CMK (cell line): ENCODE data around the gene MOB3A.
"Not testable (repeated sequence)": the region's sequence is repeated elsewhere in the genome, so short reads cannot be mapped to it uniquely, and the experiment has no call there.

ENCODE experiments used
- DNase-seq: peaks from one replicate; pipeline ENCODE4 v3.0.0-alpha.2; 2010; ENCODE audit warnings: low read depth

MOB3A gene

GRCh38 chr19:2045501-2046045, 50.6 kb downstream of the MOB3A start:
- no peak for DNase-seq

DNA sequence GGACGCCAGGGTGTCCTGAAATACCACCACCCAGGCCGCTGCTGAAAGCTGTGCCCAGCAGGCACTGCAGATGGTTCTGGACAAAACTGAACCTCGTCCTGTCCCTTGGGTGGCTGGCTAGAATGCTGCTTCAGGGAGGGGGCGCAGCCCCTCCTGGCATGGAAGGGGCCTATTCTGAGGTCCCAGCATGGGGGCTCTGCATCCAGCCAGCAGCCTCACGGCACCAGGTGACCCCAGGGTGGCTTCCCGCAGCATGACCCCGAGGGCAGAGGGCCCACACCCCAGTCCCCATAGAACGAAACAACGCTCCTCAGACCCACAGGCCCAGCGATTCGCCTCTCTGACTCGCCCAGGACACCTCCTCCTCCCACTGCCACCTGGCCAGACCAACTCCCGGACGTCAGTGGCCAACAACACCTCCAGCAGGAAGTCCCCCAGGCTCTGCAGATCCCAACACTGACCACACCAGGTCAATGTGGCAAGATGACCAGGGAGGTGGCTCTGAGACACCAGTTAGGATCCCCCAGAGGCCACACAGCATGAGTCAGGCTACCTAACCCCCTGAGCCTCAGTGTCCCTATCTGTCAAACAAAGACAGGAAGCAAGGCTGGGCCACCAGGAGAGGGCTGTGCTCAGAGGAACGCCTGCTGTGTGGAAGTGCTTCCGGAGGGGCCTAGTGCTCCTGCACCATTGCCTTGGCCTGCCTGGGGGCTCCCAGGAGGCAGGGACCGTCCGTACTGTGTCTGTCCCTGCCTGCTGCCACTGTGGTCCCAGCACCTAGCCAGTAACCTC, 51.2 kb downstream of the MOB3A start:
- no peak for DNase-seq

- no peak for DNase-seq
Measured at GRCh38 chr19:2043961-2044708, 52.0 kb downstream of the MOB3A start.

- DNase-seq = no peak
Measured at GRCh38 chr19:2043251-2043641, 52.9 kb downstream of the MOB3A start.

- peak; percentile 32 for DNase-seq
Measured at GRCh38 chr19:2042485-2043250, 53.5 kb downstream of the MOB3A start.

DNA sequence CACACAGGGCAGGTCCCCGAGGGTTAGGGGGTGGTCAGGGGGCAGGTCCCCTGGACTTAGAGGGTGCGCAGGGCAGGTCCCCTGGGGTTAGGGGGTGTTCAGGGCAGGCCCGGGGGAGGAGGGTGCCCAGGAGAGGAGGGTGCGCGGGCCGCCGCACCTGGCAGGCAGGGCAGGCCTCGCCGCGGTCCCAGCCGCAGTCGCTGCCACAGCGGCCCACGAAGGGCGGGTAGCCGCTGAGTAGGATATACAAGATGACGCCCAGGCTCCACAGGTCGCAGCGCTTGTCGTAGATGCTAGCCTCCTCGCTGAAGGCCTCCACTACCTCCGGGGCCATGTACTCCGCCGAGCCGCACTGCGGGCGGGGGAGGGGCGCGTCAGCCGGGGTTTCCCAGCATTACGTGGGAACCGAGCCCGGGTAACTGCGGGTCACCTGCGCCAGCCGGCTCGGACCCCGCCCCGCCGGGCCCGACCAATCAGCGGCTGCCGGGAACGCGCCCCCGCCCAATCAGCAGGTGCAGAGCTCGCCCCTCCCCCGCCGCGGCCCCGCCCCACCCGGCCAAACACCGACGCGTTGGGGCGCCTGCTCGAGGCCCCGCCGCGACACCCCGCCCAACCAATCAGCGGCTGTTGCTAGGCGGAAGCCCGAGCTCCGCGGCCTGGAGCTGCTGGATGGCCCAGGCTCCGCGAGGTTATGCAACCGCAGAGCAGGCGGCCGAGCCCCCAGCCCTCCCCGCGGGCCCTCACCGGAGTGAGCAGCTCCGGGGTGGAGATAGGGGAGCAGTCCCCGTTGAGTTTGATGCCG, 54.2 kb downstream of the MOB3A start:
- DNase-seq = peak; percentile 82

- no peak for DNase-seq
Measured at GRCh38 chr19:2041433-2041682, 54.8 kb downstream of the MOB3A start.

DNA sequence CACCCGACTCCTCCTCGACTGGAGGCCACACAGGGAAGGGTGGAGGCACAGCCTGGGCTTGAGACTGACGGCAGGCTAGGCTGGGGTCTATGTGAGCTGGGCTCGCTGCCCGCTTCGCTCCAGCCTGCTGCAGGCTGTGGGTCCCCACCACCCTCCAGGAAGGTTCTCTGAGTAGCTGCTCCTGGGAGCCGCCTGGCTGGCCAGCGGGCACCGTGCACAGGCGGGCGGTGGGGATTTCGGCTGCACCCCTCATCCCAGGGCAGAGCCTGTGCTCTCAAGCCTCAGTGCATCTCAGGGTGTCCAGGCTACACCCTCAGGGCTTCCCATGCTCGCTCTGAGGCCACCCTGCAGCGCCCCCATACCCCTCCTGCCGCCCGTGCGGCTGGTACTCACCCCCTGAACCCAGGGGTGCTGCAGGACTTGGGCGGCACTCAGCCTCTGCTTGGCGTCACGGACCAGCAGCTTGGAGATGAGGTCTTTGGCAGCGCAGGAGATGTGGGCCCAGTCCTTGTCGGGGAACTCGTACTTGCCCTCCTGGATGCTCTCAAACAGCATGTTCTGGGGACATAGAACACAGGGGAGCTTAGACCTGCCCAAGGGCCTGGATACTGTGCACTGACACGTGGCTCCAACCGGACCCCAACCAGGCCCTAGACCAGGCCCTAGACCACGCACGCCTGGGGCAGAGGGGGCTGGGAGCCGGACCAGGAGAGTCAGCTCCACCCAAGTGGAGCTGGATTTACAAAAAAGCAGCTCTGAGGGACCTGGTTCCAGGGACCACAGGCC, 55.3 kb downstream of the MOB3A start:
- peak; percentile 17 for DNase-seq

DNA sequence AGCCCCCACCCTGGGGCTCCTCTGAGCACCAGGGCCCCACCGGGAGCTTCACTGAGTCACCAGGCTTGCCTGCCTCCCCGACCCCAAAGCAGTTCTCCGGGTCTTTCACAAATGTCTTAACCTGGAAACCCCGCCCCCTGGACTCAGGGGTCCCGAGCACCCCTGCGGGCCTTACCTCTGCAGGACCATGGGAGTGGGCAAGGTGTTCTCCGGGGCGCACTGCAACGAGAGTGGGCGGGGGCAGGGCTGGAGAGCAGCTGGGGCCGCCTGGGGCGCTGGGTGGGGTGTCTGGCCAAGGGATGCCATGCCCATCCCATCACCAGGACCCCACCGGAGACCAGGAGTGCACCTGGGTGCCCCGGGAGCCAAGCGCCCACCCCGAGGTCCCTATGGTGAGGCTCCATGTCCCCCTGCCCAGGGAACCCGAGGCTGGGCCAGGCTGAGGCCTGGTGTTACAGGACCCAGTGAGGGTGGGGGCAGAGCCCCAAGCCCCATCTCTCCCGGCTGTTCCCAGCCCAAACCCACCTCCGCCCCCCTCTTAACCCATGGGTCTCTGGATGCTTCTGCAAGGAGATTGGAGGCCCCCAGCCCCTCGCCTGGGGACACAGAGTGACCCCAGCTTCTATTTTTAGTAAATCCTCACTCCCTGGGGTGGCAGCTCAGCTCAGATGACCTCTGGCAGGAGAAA, 56.0 kb downstream of the MOB3A start:
- peak; percentile 15 for DNase-seq

DNA sequence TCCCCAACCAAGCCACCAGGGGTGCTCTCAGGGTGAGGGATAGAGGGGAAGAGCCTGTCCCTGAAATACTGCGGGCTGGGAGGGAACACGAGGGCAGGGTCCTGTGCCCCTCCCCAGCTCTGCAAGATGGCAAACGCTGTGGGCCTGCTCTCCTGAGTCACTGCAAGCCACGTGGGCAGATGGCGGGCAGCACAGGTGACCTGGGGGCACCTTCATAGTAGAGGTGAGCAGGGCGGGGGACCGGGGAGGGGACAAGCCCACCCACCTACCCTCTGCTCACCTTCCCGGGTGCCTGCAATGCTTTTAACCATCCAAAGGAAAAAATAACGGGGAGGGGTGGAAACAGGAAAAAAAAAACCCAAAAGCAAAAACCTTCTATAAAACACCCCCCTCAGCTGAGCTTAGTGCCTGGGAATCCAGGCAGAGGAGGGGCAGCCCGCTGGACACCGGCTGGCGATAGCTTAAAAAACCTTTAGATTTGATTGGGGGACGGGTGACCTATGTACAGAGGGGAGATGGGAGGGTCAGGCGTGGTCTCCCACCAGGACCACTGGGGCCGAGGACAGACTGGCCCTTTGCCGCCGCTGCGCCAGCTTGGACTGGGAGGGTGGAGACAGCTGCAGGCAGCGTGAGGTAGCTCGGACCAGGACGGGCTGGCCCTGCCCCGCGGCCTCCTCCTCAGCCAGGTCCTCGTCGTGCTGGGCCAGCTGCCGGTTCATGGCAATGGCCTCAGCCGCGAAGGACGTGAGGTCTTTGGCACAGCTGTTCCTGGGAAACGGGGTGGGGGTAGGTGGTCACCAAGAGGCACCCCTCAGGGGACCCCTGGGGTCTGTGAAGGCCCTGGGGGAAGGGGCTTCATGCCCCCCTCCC, 56.8 kb downstream of the MOB3A start:
- peak; percentile 21 for DNase-seq

DNA sequence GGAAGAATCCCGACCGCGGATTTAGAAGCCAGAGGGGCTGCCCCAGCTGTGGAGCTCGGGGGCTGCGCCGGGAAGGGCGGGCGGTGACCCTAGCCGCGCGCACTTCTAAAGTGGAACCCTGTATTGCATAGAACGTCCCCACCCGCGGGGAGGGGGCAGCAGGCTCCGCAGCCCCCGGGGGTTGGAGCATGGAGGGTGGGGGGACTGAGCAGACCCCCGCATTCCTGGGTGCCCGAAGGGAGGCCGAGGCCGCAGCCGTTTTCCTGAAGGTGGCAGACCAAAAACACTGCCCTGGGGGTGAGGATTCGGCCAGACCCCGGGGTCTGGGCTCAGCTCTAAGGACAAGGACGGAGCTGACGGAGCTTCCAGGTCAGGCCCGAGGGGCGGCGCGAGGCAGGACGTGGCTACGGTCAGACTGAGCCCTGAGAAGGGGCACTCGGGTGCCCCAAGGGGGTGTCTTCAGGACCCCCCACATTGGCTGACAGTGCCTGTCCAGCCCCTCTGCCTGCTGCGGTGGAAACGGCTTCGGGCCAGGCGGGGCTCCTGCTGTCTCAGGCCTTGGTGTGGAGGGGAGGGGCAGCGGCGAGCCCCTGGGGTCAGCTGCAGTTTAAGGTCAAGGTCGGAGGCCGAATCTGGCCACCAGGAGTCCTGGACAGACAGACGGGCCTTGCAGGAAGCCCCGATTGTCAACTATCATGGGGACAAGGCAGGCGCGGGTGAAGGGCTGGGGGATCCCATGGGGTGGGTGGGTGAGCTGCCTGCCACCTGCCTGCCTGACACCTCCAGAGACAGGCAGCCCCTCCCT, 57.6 kb downstream of the MOB3A start:
- DNase-seq = peak; percentile 24

DNA sequence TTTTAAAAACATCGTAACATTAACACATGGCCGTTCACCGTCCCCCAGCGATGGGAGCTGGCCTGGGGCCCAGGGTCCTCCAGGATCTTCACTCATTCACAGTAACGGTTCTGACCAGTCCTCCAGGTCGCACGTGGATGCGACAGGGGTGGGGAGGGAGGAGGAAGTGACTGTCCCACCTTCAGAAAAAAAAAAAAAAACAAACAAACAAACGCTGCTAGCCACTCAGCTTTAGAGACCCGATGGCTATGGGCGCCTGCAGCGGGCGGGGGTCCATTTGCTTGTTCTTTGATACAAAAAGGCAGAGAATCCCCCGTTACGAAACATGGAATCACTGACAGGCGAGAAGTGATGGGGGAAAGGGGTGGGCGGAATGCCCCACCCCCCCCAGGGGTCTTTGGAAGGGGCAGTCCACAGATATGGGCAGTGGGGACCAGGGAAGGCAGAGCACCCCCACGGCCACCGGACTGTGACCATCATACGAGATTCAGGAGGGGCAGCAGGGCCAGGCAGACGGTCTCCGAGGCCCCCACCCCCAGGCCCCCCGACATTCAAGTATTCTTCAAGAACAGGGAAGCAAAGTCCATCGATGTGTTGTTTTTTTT, 58.4 kb downstream of the MOB3A start:
- no peak for DNase-seq

- DNase-seq = no peak
Measured at GRCh38 chr19:2036424-2036823, 59.7 kb downstream of the MOB3A start.

GRCh38 chr19:2035590-2035991, 60.5 kb downstream of the MOB3A start:
- no peak for DNase-seq

- peak; percentile 94 for DNase-seq
Measured at GRCh38 chr19:2034729-2035589, 61.2 kb downstream of the MOB3A start.

- not testable (repeated sequence) for DNase-seq
Measured at GRCh38 chr19:2034253-2034652, 61.9 kb downstream of the MOB3A start.

DNA sequence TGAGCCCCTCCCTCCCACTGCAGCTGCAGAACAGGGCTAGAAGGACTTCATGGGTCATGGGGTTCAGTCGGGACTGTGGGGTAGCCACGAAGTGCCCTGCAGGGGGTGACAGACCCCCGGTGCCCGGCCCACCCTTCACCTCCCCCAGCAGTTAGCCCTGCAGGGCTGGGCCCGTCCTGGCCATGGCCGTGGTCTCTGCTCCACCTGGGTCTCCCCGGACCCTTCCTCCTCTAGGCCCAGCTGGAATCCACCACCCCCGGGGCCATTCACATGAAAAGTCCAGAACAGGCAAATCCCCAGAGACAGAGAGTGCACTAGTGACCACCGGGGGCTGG, 62.3 kb downstream of the MOB3A start:
- DNase-seq = no peak
